ENCODE data around the gene LMNB1.

GRCh38 chr5:126777257-126777974 lies 480 bp downstream of the LMNB1 start:
- TF ChIP-seq CTCF (IDR thresholded peaks at IDR 0.05) (no peak), POLR2A (IDR thresholded peaks at IDR 0.05) (no peak)
